ENCODE measurements around the gene FILIP1L.

FILIP1L gene

GRCh38 chr3:100155128-100155527, 40.8 kb upstream of the FILIP1L start:
- no peak for TF ChIP-seq CTCF (IDR thresholded peaks at IDR 0.05)

GRCh38 chr3:100154171-100154570, 39.9 kb upstream of the FILIP1L start:
- no peak for TF ChIP-seq CTCF (IDR thresholded peaks at IDR 0.05)

GRCh38 chr3:100151024-100151707, 36.9 kb upstream of the FILIP1L start:
- TF ChIP-seq CTCF (IDR thresholded peaks at IDR 0.05): no peak

- TF ChIP-seq CTCF (IDR thresholded peaks at IDR 0.05): no peak
Measured at GRCh38 chr3:100150473-100150872, 36.2 kb upstream of the FILIP1L start.

GRCh38 chr3:100149713-100150415, 35.6 kb upstream of the FILIP1L start:
- TF ChIP-seq CTCF (IDR thresholded peaks at IDR 0.05): no peak

GRCh38 chr3:100149130-100149529, 34.8 kb upstream of the FILIP1L start:
- TF ChIP-seq CTCF (IDR thresholded peaks at IDR 0.05): no peak

- no peak for TF ChIP-seq CTCF (IDR thresholded peaks at IDR 0.05)
Measured at GRCh38 chr3:100144255-100144866, 30.1 kb upstream of the FILIP1L start.
